ENCODE data around the gene CPXM1. TPM values are rescaled to one million over a fixed set of nuclear protein-coding genes. Genes with fewer than 3 reads are reported as not detected.

The CPXM1 gene
- total and polyA plus RNA-seq, 4 donors = 0.08 to 5.5 (median 0.16) TPM

DNA sequence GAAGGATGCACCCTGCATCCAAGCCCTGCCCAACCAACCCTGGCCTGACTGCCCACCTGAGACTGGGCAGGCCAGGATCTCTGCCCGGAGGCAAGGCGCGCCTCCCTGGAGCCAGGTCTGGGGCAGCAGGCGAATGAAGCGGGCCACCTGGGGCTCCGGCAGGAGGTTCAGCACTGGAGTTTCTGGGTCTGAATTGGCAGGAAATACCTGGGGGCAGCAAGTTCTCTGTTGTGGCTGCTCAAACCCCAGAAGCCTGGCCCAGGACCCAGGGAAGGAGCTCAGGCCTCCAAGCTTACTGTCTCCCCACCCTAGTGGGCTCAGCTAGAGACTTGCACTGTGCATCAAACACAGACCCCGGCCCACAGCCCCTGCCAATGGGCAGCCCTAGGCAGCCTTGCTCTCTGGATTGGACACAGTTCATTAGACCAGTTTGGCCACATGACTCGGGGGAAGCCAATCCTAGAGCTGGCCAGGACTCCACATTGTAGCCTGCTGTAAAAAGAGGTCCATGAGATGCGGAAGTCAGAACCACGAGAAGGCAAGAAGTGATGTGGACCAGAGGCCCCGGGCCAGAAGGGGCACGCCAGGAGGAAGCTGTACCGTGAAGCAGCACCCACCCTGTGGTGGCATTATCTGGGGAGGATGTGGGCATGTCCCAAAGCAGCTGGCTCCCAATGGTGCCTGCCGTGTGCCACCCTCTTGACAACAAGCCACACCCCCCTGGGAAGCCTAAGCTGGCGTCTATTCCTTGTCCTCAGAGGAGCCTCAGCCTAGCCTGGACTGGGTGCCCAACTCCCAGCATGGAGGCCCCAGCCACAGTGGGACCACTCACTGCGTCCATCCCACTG lies 3.1 kb downstream of the CPXM1 start:
- H3K4me3 ChIP-seq (ENCODE audit: low read depth in 1 of 3, low read length in 3 of 3) = no peak overlapping the region
- H3K9me3 ChIP-seq (ENCODE audit: control insufficient read depth in 4 of 4, low read length in 3 of 4) = peaks cover 3 to 9% (median 4%) of the 10 kb centered on the region in 4 donors
- H3K27ac ChIP-seq (ENCODE audit: low read depth in 1 of 2, low read length in 2 of 2) = no peak overlapping the region
- H3K27me3 ChIP-seq (ENCODE audit: control insufficient read depth in 4 of 4, insufficient read depth in 4 of 4, low read length in 3 of 4) = peaks cover under 1 to 11% (median 5%) of the 10 kb centered on the region in 4 donors
- H3K36me3 ChIP-seq (ENCODE audit: control insufficient read depth in 4 of 4, insufficient read depth in 3 of 4, low read depth in 1 of 4, low read length in 3 of 4) = peaks cover 0 to 2% (median 0%) of the 10 kb centered on the region in 4 donors
- 86% methylated on average over 16 of the region's 16 CpGs for WGBS
- peaks cover 0 to 8% (median 4%) of the 10 kb centered on the region in 4 donors for H3K4me1 ChIP-seq (ENCODE audit: control insufficient read depth in 4 of 4, insufficient read depth in 4 of 4, low read length in 3 of 4)
- no peak for DNase-seq (ENCODE audit: low spot score)
- no peak for TF ChIP-seq NR2F2 (IDR thresholded peaks at IDR 0.05)
- no peak overlapping the region for H3K9ac ChIP-seq (ENCODE audit: low read depth in 1 of 2, low read length in 2 of 2)

DNA sequence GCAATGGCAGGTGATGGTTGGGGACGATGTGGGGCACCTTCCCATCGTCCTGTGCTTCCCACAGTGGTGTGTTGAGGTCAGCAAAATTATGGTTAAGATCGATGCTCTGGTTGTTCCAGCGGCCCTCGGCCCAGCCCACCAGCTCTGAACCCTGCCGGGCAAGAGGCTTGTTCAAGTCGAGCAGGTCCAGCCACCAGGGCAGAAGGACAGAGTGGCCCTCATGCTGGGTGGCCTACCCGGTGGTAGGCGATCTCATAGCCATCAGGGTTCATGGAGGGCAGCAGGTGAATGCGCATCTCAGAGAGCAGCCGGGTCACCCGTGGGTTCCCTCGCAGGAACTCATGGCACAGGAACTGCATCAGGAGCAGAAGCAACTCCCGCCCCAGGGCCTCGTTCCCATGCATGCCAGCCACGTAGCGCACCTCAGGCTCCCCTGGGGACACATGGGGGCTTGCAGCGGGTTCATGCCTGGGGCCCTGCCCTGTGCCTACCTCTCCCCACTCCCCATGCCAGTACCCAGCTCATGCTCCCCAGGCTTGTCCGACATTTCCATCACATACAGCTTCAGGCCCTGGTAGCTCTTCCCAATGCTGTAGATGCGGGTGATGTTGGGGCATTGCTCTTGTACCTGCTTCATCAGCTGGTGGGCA lies 4.3 kb downstream of the CPXM1 start:
- Histone ChIP-seq H3K9ac (ENCODE audit: low read depth in 1 of 2, low read length in 2 of 2) (no peak overlapping the region), H3K4me3 (ENCODE audit: low read depth in 1 of 3, low read length in 3 of 3) (no peak overlapping the region), H3K27ac (ENCODE audit: low read depth in 1 of 2, low read length in 2 of 2) (no peak overlapping the region), H3K9me3 (ENCODE audit: control insufficient read depth in 4 of 4, low read length in 3 of 4) (peaks cover 0 to 6% (median under 1%) of the 10 kb centered on the region in 4 donors), H3K36me3 (ENCODE audit: control insufficient read depth in 4 of 4, insufficient read depth in 3 of 4, low read depth in 1 of 4, low read length in 3 of 4) (no peaks in the 10 kb centered on the region), H3K4me1 (ENCODE audit: control insufficient read depth in 4 of 4, insufficient read depth in 4 of 4, low read length in 3 of 4) (peaks cover 0 to 8% (median 4%) of the 10 kb centered on the region in 4 donors), H3K27me3 (ENCODE audit: control insufficient read depth in 4 of 4, insufficient read depth in 4 of 4, low read length in 3 of 4) (peaks cover 0 to 10% (median 4%) of the 10 kb centered on the region in 4 donors)
- 91% methylated on average over 20 of the region's 20 CpGs for WGBS
- no peak for DNase-seq (ENCODE audit: low spot score)
- no peak for TF ChIP-seq YY1 (IDR thresholded peaks at IDR 0.05)
- TF ChIP-seq FOXA1 (IDR thresholded peaks at IDR 0.05) = no peak
- no peak for TF ChIP-seq HNF4G (IDR thresholded peaks at IDR 0.05)
- TF ChIP-seq, protein P1, sequence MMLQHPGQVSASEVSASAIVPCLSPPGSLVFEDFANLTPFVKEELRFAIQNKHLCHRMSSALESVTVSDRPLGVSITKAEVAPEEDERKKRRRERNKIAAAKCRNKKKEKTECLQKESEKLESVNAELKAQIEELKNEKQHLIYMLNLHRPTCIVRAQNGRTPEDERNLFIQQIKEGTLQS (IDR thresholded peaks at IDR 0.05) = no peak
- TF ChIP-seq, protein P2, sequence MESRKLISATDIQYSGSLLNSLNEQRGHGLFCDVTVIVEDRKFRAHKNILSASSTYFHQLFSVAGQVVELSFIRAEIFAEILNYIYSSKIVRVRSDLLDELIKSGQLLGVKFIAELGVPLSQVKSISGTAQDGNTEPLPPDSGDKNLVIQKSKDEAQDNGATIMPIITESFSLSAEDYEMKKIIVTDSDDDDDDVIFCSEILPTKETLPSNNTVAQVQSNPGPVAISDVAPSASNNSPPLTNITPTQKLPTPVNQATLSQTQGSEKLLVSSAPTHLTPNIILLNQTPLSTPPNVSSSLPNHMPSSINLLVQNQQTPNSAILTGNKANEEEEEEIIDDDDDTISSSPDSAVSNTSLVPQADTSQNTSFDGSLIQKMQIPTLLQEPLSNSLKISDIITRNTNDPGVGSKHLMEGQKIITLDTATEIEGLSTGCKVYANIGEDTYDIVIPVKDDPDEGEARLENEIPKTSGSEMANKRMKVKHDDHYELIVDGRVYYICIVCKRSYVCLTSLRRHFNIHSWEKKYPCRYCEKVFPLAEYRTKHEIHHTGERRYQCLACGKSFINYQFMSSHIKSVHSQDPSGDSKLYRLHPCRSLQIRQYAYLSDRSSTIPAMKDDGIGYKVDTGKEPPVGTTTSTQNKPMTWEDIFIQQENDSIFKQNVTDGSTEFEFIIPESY (IDR thresholded peaks at IDR 0.05) = no peak
- no peak for TF ChIP-seq TAF1 (conservative IDR thresholded peaks at IDR 0.05)
- TF ChIP-seq NR2F2 (IDR thresholded peaks at IDR 0.05) = no peak
- no peak for TF ChIP-seq HNF4A (conservative IDR thresholded peaks at IDR 0.05)
- no peak for TF ChIP-seq RAD21 (IDR thresholded peaks at IDR 0.05)
- TF ChIP-seq EGR1 (IDR thresholded peaks at IDR 0.05; ENCODE audit: low read depth in 2 of 2) = no peak
- TF ChIP-seq FOXA2 (IDR thresholded peaks at IDR 0.05) = no peak
- no peak for TF ChIP-seq JUND (IDR thresholded peaks at IDR 0.05)

DNA sequence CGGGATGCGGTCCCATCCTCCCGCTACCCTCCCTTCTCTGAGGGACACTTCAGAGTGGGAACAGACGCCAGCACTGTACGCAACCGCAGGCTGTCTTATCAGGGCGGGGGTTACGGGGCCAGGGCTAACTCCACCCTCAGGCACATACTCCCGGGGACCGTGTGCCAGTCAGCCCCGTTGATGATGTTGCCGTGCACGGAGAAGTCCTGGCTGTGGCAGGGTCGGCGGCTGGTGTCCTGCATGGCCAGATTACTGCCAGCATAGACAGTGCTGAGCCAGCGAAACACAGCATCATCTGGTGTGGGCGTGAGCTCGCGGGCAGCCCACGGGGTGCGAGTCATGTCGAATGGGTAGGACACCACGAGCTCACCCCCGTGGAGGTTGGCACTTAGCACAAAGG lies 5.0 kb downstream of the CPXM1 start:
- WGBS = 83% methylated on average over 24 of the region's 24 CpGs
- no peak for DNase-seq (ENCODE audit: low spot score)

More for the DNA sequence above, 5.0 kb downstream of the CPXM1 start:
- TF ChIP-seq EGR1 (IDR thresholded peaks at IDR 0.05; ENCODE audit: low read depth in 2 of 2) = no peak
- no peak for TF ChIP-seq YY1 (IDR thresholded peaks at IDR 0.05)
- Histone ChIP-seq H3K9me3 (ENCODE audit: control insufficient read depth in 4 of 4, low read length in 3 of 4) (no peaks in the 10 kb centered on the region), H3K27me3 (ENCODE audit: control insufficient read depth in 4 of 4, insufficient read depth in 4 of 4, low read length in 3 of 4) (peaks cover 0 to 6% (median 1%) of the 10 kb centered on the region in 4 donors), H3K27ac (ENCODE audit: low read depth in 1 of 2, low read length in 2 of 2) (no peak overlapping the region), H3K4me3 (ENCODE audit: low read depth in 1 of 3, low read length in 3 of 3) (no peak overlapping the region), H3K4me1 (ENCODE audit: control insufficient read depth in 4 of 4, insufficient read depth in 4 of 4, low read length in 3 of 4) (peaks cover 0 to 8% (median 4%) of the 10 kb centered on the region in 4 donors), H3K36me3 (ENCODE audit: control insufficient read depth in 4 of 4, insufficient read depth in 3 of 4, low read depth in 1 of 4, low read length in 3 of 4) (no peaks in the 10 kb centered on the region), H3K9ac (ENCODE audit: low read depth in 1 of 2, low read length in 2 of 2) (no peak overlapping the region)

All from liver (tissue), 9 donors.